ENCODE measurements around the gene PHC1. TPM values are rescaled to one million over a fixed set of nuclear protein-coding genes. Genes with fewer than 3 reads are reported as not detected.
A peak's percentile ranks its signal among the peaks of the same experiment; 100 is the strongest.
"Not testable (repeated sequence)": the region's sequence is repeated elsewhere in the genome, so short reads cannot be mapped to it uniquely, and the experiment has no call there.

PHC1 gene
- total RNA-seq, 1 experiment from 2014 or later = 568 TPM

- Histone ChIP-seq H3K4me1 (ENCODE audit: insufficient read depth, low read length) (peaks cover 2% of the 10 kb centered on the region; the same call in 1 of the 2 replicates), H2BK5ac (ENCODE audit: insufficient read length, low read length) (no peak overlapping the region), H3K27ac (ENCODE audit: insufficient read length, low read depth, low read length) (no peak overlapping the region), H3K23me2 (ENCODE audit: insufficient read length, low read depth, low read length, poor library complexity, severe bottlenecking) (peaks cover 5% of the 10 kb centered on the region), H3K4ac (ENCODE audit: low read depth, low read length) (no peak overlapping the region), H2AFZ (ENCODE audit: low read length) (no peak overlapping the region), H3K56ac (ENCODE audit: insufficient read length, low read depth, low read length) (no peak overlapping the region), H2BK15ac (ENCODE audit: low read depth, low read length) (no peak overlapping the region), H4K5ac (ENCODE audit: insufficient read length, low read depth, low read length) (no peak overlapping the region), H3K14ac (ENCODE audit: insufficient read depth, low read length) (no peak overlapping the region), H3K4me2 (ENCODE audit: insufficient read depth, insufficient read length, low read length) (peak overlapping the region; percentile 91), H2BK12ac (ENCODE audit: insufficient read length, low read depth, low read length) (no peak overlapping the region), H2AK5ac (ENCODE audit: insufficient read length, low read length) (no peak overlapping the region), H4K8ac (replicated peaks; ENCODE audit: insufficient read length, low read depth, low read length) (no peak overlapping the region), H3K9me3 (ENCODE audit: control insufficient read depth, low read depth, low read length) (no peaks in the 10 kb centered on the region), H3K27me3 (ENCODE audit: insufficient read depth, low read length) (no peaks in the 10 kb centered on the region), H3K9ac (ENCODE audit: extremely low read depth, insufficient read length, low read length) (no peak overlapping the region), H3K23ac (ENCODE audit: insufficient read length, low read depth, low read length) (no peak overlapping the region), H4K20me1 (ENCODE audit: control insufficient read depth, insufficient read depth, insufficient read length) (no peaks in the 10 kb centered on the region), H4K91ac (ENCODE audit: insufficient read length, low read depth, low read length) (no peak overlapping the region), H3T11ph (ENCODE audit: low read length) (no peak overlapping the region), H2BK120ac (ENCODE audit: low read depth, low read length, poor library complexity, severe bottlenecking) (no peak overlapping the region), H2BK20ac (ENCODE audit: low read depth, low read length, poor library complexity, severe bottlenecking) (no peak overlapping the region), H3K79me2 (ENCODE audit: insufficient read depth, low read length) (peaks cover 56% of the 10 kb centered on the region), H3K18ac (ENCODE audit: insufficient read length, low read depth, low read length) (no peak overlapping the region), H3K79me1 (ENCODE audit: insufficient read depth, low read depth, low read length, poor library complexity, severe bottlenecking) (peaks cover 4% of the 10 kb centered on the region)
- Mint-ChIP-seq H3K27ac (no peak overlapping the region), H3K27me3 (ENCODE audit: low read depth) (no peaks in the 10 kb centered on the region), H3K36me3 (ENCODE audit: insufficient read depth in 1 of 3, low read depth in 3 of 3) (peaks cover 34 to 44% (median 40%) of the 10 kb centered on the region in 3 experiments; a peak in 6 of 7 replicates), H3K4me1 (peaks cover 24 to 36% of the 10 kb centered on the region in 2 experiments), H3K9me3 (peaks cover 0 to 3% of the 10 kb centered on the region in 2 experiments; a peak in 1 of 5 replicates), H3K4me3 (no peak overlapping the region)
- no peak for DNase-seq
- TF ChIP-seq CTCF (conservative IDR thresholded peaks at IDR 0.05) = no peak
- WGBS (ENCODE audit: extremely low coverage, insufficient read length, low lambda C conversion rate) = no CpG with 5 or more reads among the region's 1 CpG
Measured at GRCh38 chr12:8917751-8918150, 3.4 kb downstream of the PHC1 start.

GRCh38 chr12:8919643-8920042, 5.3 kb downstream of the PHC1 start:
- H3K9me3 Mint-ChIP-seq; H3K9me3 ChIP-seq (ENCODE audit: control insufficient read depth, low read depth, low read length); H4K8ac ChIP-seq (replicated peaks; ENCODE audit: insufficient read length, low read depth, low read length); H3K14ac ChIP-seq (ENCODE audit: insufficient read depth, low read length); H3K27ac ChIP-seq (ENCODE audit: insufficient read length, low read depth, low read length); H3K9ac ChIP-seq (ENCODE audit: extremely low read depth, insufficient read length, low read length); H3K56ac ChIP-seq (ENCODE audit: insufficient read length, low read depth, low read length); H3K23me2 ChIP-seq (ENCODE audit: insufficient read length, low read depth, low read length, poor library complexity, severe bottlenecking); H3K23ac ChIP-seq (ENCODE audit: insufficient read length, low read depth, low read length); H3K4me1 ChIP-seq (ENCODE audit: insufficient read depth, low read length); H2AK5ac ChIP-seq (ENCODE audit: insufficient read length, low read length); H3T11ph ChIP-seq (ENCODE audit: low read length); H4K20me1 ChIP-seq (ENCODE audit: control insufficient read depth, insufficient read depth, insufficient read length); H3K4me2 ChIP-seq (ENCODE audit: insufficient read depth, insufficient read length, low read length); H3K27me3 ChIP-seq (ENCODE audit: insufficient read depth, low read length); H3K4ac ChIP-seq (ENCODE audit: low read depth, low read length); H2BK12ac ChIP-seq (ENCODE audit: insufficient read length, low read depth, low read length); H2BK120ac ChIP-seq (ENCODE audit: low read depth, low read length, poor library complexity, severe bottlenecking); H4K91ac ChIP-seq (ENCODE audit: insufficient read length, low read depth, low read length); H3K18ac ChIP-seq (ENCODE audit: insufficient read length, low read depth, low read length); H3K27me3 Mint-ChIP-seq (ENCODE audit: low read depth); H4K5ac ChIP-seq (ENCODE audit: insufficient read length, low read depth, low read length); H2BK5ac ChIP-seq (ENCODE audit: insufficient read length, low read length); H2BK15ac ChIP-seq (ENCODE audit: low read depth, low read length); H2AFZ ChIP-seq (ENCODE audit: low read length); H2BK20ac ChIP-seq (ENCODE audit: low read depth, low read length, poor library complexity, severe bottlenecking); H3K79me1 ChIP-seq (ENCODE audit: insufficient read depth, low read depth, low read length, poor library complexity, severe bottlenecking); DNase-seq: not testable (repeated sequence)
- Mint-ChIP-seq H3K4me3 (peak overlapping the region in 1 of 2 experiments; percentile 69; a peak in 3 of 5 replicates), H3K4me1 (peaks cover 15 to 28% of the 10 kb centered on the region in 2 experiments), H3K27ac (peak overlapping the region; percentile 50 to 92 (median 72); a peak in 5 of 7 replicates), H3K36me3 (ENCODE audit: insufficient read depth in 1 of 3, low read depth in 3 of 3) (peaks cover 46 to 50% (median 49%) of the 10 kb centered on the region in 3 experiments)
- no CpG with 5 or more reads among the region's 4 CpGs for WGBS (ENCODE audit: extremely low coverage, insufficient read length, low lambda C conversion rate)
- peaks cover 64% of the 10 kb centered on the region for H3K79me2 ChIP-seq (ENCODE audit: insufficient read depth, low read length)

All from H9 (cell line).